Mesendoderm (in vitro differentiated cells): ENCODE measurements around the gene RASAL2.
A peak's percentile ranks its signal among the peaks of the same experiment; 100 is the strongest.

Experiments used
- DNase-seq: peaks from one replicate; pipeline ENCODE4 v3.0.0; 2013
- H2AK5ac ChIP-seq: 2 replicates; pipeline ENCODE4 v1.6.1; 2013; ENCODE audit warnings: low read length, inconsistent platforms
- H2BK120ac ChIP-seq: 2 replicates; pipeline ENCODE4 v1.6.1; 2013; ENCODE audit warnings: low read depth, mild to moderate bottlenecking, low read length, moderate library complexity, mixed read lengths
- H2BK15ac ChIP-seq: replicated peaks from 2 replicates; pipeline ENCODE4 v1.6.1; 2013; ENCODE audit warnings: low read depth, mild to moderate bottlenecking, moderate library complexity
- H2BK5ac ChIP-seq: 2 replicates; pipeline ENCODE4 v1.6.1; 2013; ENCODE audit warnings: low read length, inconsistent platforms
- H3K18ac ChIP-seq: 2 replicates; pipeline ENCODE4 v1.6.1; 2013; ENCODE audit warnings: mild to moderate bottlenecking, low read length, mixed read lengths
- H3K23ac ChIP-seq: one replicate; pipeline ENCODE4 v1.6.1; 2013; ENCODE audit warnings: low read length
- H3K27ac ChIP-seq: 2 replicates; pipeline ENCODE4 v1.5.1; 2013; ENCODE audit warnings: low read depth, mild to moderate bottlenecking, inconsistent platforms, low read length, moderate library complexity
- H3K27me3 ChIP-seq: 2 replicates; pipeline ENCODE4 v1.6.1; 2013; ENCODE audit warnings: low read length, control low read depth, mild to moderate bottlenecking, inconsistent platforms; ENCODE audit not compliant: insufficient read depth, poor library complexity
- H3K36me3 ChIP-seq: 2 replicates; pipeline ENCODE4 v1.6.1; 2013; ENCODE audit warnings: low read length, inconsistent platforms; ENCODE audit not compliant: control insufficient read depth, insufficient read depth
- H3K4ac ChIP-seq: one replicate; pipeline ENCODE4 v1.6.1; 2013; ENCODE audit warnings: low read depth, mild to moderate bottlenecking, low read length, moderate library complexity
- H3K4me1 ChIP-seq: 2 replicates; pipeline ENCODE4 v1.6.1; 2013; ENCODE audit warnings: low read depth, low read length, inconsistent platforms; ENCODE audit not compliant: control insufficient read depth
- H3K4me2 ChIP-seq: 2 replicates; pipeline ENCODE4 v1.6.1; 2013; ENCODE audit warnings: low read length
- H3K4me3 ChIP-seq: 2 replicates; pipeline ENCODE4 v1.5.1; 2013; ENCODE audit warnings: mild to moderate bottlenecking, low read length
- H3K56ac ChIP-seq: one replicate; pipeline ENCODE4 v1.6.1; 2013; ENCODE audit warnings: low read length
- H3K79me1 ChIP-seq: 2 replicates; pipeline ENCODE4 v1.6.1; 2013; ENCODE audit warnings: low read length, inconsistent platforms
- H3K79me2 ChIP-seq: 2 replicates; pipeline ENCODE4 v1.6.1; 2013; ENCODE audit warnings: mild to moderate bottlenecking, low read length; ENCODE audit not compliant: control insufficient read depth, insufficient read depth
- H3K9ac ChIP-seq: 2 replicates; pipeline ENCODE4 v1.6.1; 2013; ENCODE audit warnings: low read length, inconsistent platforms
- H4K5ac ChIP-seq: one replicate; pipeline ENCODE4 v1.6.1; 2013; ENCODE audit warnings: low read length
- H4K8ac ChIP-seq: one replicate; pipeline ENCODE4 v1.6.1; 2013; ENCODE audit warnings: low read depth, mild to moderate bottlenecking, control low read depth, low read length, moderate library complexity
- WGBS: extraction: QIAGEN DNeasy Blood & Tissue Kit; methylation state at CpG from one replicate; pipeline ENCODE4 v1.1.7; 2013; ENCODE audit warnings: low lambda C conversion rate, missing lambda C conversion rate; ENCODE audit not compliant: insufficient coverage; ENCODE audit errors: extremely low coverage; 5-methylcytosine and 5-hydroxymethylcytosine counted together

The RASAL2 gene

GRCh38 chr1:178273707-178274410 is 180.0 kb downstream of the RASAL2 start:
- H4K8ac ChIP-seq, result no peak overlapping the region
- H3K56ac ChIP-seq, result no peak overlapping the region
- no peak overlapping the region for H3K27ac ChIP-seq
- H2BK120ac ChIP-seq, result no peak overlapping the region
- WGBS, result no CpG with 5 or more reads among the region's 6 CpGs
- H3K9ac ChIP-seq, result no peak overlapping the region
- H2AK5ac ChIP-seq, result no peak overlapping the region
- peaks cover 3% of the 10 kb centered on the region for H3K79me2 ChIP-seq
- peak overlapping the region; percentile 60 for H3K18ac ChIP-seq
- H2BK15ac ChIP-seq, result no peak overlapping the region
- no peak overlapping the region for H3K4ac ChIP-seq
- no peaks in the 10 kb centered on the region for H3K36me3 ChIP-seq
- H3K23ac ChIP-seq, result no peak overlapping the region
- no peaks in the 10 kb centered on the region for H3K79me1 ChIP-seq
- no peak overlapping the region for H2BK5ac ChIP-seq
- H3K4me2 ChIP-seq, result no peak overlapping the region
- H4K5ac ChIP-seq, result no peak overlapping the region
- H3K4me1 ChIP-seq, result peaks cover 4% of the 10 kb centered on the region
- peak; percentile 67 for DNase-seq
- no peak overlapping the region for H3K4me3 ChIP-seq
- H3K27me3 ChIP-seq, result no peaks in the 10 kb centered on the region

- no peak overlapping the region for H2BK5ac ChIP-seq
- H3K79me2 ChIP-seq, result no peaks in the 10 kb centered on the region
- no peaks in the 10 kb centered on the region for H3K79me1 ChIP-seq
- peak overlapping the region; percentile 28 for H2BK120ac ChIP-seq
- no peak overlapping the region for H3K56ac ChIP-seq
- H3K27me3 ChIP-seq, result no peaks in the 10 kb centered on the region
- no peak overlapping the region for H4K5ac ChIP-seq
- no peak overlapping the region for H3K18ac ChIP-seq
- no peak overlapping the region for H3K23ac ChIP-seq
- no peak overlapping the region for H3K9ac ChIP-seq
- no peak overlapping the region for H3K4me2 ChIP-seq
- no peak overlapping the region for H4K8ac ChIP-seq
- peak overlapping the region; percentile 34 for H3K27ac ChIP-seq
- peaks cover 4% of the 10 kb centered on the region for H3K4me1 ChIP-seq
- no peak overlapping the region for H2BK15ac ChIP-seq
- H3K4ac ChIP-seq, result no peak overlapping the region
- peak overlapping the region; percentile 5 for H2AK5ac ChIP-seq
- no peak overlapping the region for H3K4me3 ChIP-seq
- DNase-seq, result peak; percentile 75
- WGBS, result no CpG with 5 or more reads among the region's 2 CpGs
- H3K36me3 ChIP-seq, result no peaks in the 10 kb centered on the region
Measured at GRCh38 chr1:178275049-178275448, 181.1 kb downstream of the RASAL2 start.

GRCh38 chr1:178275553-178275952 is 181.6 kb downstream of the RASAL2 start:
- Histone ChIP-seq H3K9ac (no peak overlapping the region), H3K56ac (no peak overlapping the region), H4K5ac (no peak overlapping the region), H4K8ac (no peak overlapping the region), H2AK5ac (no peak overlapping the region), H3K36me3 (no peaks in the 10 kb centered on the region), H3K4ac (no peak overlapping the region), H3K4me1 (peaks cover 4% of the 10 kb centered on the region), H3K23ac (no peak overlapping the region), H3K27me3 (no peaks in the 10 kb centered on the region), H2BK5ac (no peak overlapping the region), H2BK15ac (no peak overlapping the region), H3K79me1 (no peaks in the 10 kb centered on the region), H3K4me2 (no peak overlapping the region), H3K27ac (no peak overlapping the region), H3K18ac (no peak overlapping the region), H3K4me3 (no peak overlapping the region), H2BK120ac (no peak overlapping the region), H3K79me2 (no peaks in the 10 kb centered on the region)
- WGBS, result no CpG with 5 or more reads among the region's 2 CpGs
- DNase-seq, result peak; percentile 51

GRCh38 chr1:178277793-178278530 is 184.1 kb downstream of the RASAL2 start:
- Histone ChIP-seq H3K23ac (no peak overlapping the region), H3K4ac (no peak overlapping the region), H3K4me1 (peaks cover 6% of the 10 kb centered on the region), H3K79me1 (no peaks in the 10 kb centered on the region), H4K8ac (peak overlapping the region; percentile 96), H3K27me3 (no peaks in the 10 kb centered on the region), H2BK120ac (no peak overlapping the region), H3K4me2 (no peak overlapping the region), H3K36me3 (no peaks in the 10 kb centered on the region), H3K9ac (no peak overlapping the region), H3K56ac (no peak overlapping the region), H3K4me3 (no peak overlapping the region), H3K27ac (no peak overlapping the region), H2AK5ac (no peak overlapping the region), H2BK5ac (peak overlapping the region; percentile 0), H2BK15ac (no peak overlapping the region), H3K18ac (peak overlapping the region; percentile 95), H4K5ac (no peak overlapping the region), H3K79me2 (no peaks in the 10 kb centered on the region)
- DNase-seq, result no peak
- WGBS, result no CpG with 5 or more reads among the region's 4 CpGs

GRCh38 chr1:178278916-178279686 is 185.2 kb downstream of the RASAL2 start:
- Histone ChIP-seq H3K4me1 (peaks cover 9% of the 10 kb centered on the region), H2BK5ac (no peak overlapping the region), H3K36me3 (no peaks in the 10 kb centered on the region), H4K8ac (no peak overlapping the region), H3K79me2 (no peaks in the 10 kb centered on the region), H2AK5ac (no peak overlapping the region), H2BK120ac (no peak overlapping the region), H3K4me3 (no peak overlapping the region), H3K18ac (peak overlapping the region; percentile 75), H3K4ac (no peak overlapping the region), H2BK15ac (no peak overlapping the region), H4K5ac (no peak overlapping the region), H3K9ac (no peak overlapping the region), H3K4me2 (no peak overlapping the region), H3K27me3 (no peaks in the 10 kb centered on the region), H3K79me1 (no peaks in the 10 kb centered on the region), H3K23ac (no peak overlapping the region), H3K27ac (no peak overlapping the region), H3K56ac (peak overlapping the region; percentile 11)
- no peak for DNase-seq
- WGBS, result no CpG with 5 or more reads among the region's 1 CpG
